Epithelial cell of esophagus (primary cell): ENCODE measurements around the gene RUBCNL.

Source experiments
- DNase-seq: peaks from one replicate; pipeline ENCODE4 v3.0.0; 2010; ENCODE audit warnings: low read depth
- H3K4me3 ChIP-seq: 2 replicates; pipeline ENCODE4 v1.5.1; 2011; ENCODE audit warnings: mild to moderate bottlenecking, low read length, control low read depth
- CTCF ChIP-seq: IDR thresholded peaks from 2 replicates; pipeline ENCODE4 v1.5.1; 2011; ENCODE audit warnings: low read depth, mild to moderate bottlenecking, low read length, control low read depth, inconsistent platforms; ENCODE audit not compliant: insufficient read depth; ENCODE audit errors: missing control alignments

RUBCNL gene

GRCh38 chr13:46401432-46401831 lies 14.4 kb upstream of the RUBCNL start:
- no peak for TF ChIP-seq CTCF

DNA sequence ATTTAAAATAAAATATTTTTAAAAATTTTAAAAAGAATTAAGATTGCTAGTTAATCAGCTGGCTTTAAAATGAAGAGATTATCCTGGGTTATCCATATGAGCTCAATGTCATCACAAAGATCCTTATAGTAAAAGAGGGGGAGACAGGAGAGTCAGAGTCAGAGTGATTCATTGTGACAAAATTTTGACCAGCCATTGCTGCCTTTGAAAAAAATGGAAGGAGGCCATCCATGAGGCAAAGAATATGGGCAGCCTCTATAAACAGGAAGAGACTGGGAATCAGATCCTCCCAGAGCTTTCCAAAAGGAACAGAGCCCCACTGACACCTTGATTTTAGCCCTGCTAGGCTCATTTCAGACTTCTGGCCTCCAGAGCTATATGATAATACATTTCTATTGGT lies 9.3 kb upstream of the RUBCNL start:
- no peak for DNase-seq
- TF ChIP-seq CTCF = no peak
- no peak overlapping the region for H3K4me3 ChIP-seq

More at GRCh38 chr13:46401432-46401831, 14.4 kb upstream of the RUBCNL start:
- no peak overlapping the region for H3K4me3 ChIP-seq
- no peak for DNase-seq

- DNase-seq = no peak
- no peak overlapping the region for H3K4me3 ChIP-seq
- no peak for TF ChIP-seq CTCF
Measured at GRCh38 chr13:46392967-46393366, 5.9 kb upstream of the RUBCNL start.

DNA sequence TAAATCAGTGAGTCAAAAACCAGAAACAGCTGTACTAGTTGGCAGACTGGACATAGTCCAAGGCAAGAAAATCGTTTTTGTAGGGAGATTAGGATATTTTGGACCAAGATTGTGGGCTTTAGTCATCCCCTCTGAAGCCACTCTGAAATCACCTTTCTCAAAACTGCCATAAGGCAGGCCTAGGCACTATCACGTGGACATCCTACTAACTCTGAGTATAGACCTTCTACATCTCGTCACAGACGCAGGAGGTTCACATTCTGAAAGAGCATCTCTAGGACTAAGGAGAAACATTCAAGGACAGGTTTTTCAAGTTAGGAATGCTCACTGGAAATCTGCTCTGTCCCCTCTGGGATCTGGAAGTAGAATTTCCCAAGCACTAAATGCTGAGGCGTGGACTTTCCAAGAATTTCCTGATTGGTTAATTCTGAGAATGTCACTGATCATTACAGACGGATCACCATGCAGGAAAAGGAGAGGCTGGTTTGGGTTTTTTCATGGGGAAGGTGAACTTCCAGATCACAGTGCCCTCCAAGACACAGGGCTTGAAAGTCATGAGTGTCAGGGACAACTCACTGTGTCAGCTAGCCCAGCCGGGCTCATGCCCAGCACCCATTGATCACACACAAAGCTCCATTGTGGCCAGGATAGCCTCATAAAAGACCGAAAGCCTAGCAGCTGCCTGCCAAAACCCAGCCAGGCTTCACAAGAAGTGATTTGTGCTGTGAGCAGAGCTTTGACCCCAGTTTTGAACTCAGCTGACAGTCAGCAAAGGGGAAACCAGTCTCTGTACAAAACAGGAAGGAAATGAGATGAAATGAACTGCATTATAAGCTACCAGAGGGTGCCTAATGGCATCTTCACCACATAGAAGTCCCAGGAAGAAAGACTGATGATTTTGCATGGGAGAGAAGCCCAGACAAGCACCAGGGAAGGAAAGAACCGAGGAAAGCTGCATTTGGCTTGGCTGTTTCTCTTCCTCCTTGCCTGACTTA lies 2.7 kb upstream of the RUBCNL start:
- DNase-seq = no peak
- no peak overlapping the region for H3K4me3 ChIP-seq
- no peak for TF ChIP-seq CTCF

GRCh38 chr13:46388846-46389245 lies 1.8 kb upstream of the RUBCNL start:
- TF ChIP-seq CTCF = no peak
- no peak overlapping the region for H3K4me3 ChIP-seq
- peak; percentile 29 for DNase-seq

DNA sequence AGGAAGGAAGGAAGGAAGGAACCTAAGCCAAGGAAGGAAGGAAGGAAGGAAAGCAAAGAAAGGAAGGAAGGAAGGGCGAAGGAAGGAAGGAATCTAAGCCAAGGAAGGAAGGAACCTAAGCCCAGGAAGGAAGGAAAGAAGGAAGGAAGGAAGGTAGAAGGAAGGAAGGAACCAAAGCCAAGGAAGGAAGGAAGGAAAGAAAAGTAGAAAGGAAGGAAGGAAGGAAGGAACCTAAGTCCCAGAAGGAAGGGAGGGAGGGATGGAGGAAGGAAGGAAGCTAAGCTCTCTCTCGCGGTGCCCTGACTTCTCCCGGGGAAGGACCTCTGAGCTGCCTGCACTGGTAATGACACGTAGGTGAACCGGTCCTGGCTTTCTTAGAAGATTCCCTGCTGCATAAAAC lies 1.3 kb upstream of the RUBCNL start:
- no peak overlapping the region for H3K4me3 ChIP-seq
- no peak for DNase-seq
- TF ChIP-seq CTCF = no peak

DNA sequence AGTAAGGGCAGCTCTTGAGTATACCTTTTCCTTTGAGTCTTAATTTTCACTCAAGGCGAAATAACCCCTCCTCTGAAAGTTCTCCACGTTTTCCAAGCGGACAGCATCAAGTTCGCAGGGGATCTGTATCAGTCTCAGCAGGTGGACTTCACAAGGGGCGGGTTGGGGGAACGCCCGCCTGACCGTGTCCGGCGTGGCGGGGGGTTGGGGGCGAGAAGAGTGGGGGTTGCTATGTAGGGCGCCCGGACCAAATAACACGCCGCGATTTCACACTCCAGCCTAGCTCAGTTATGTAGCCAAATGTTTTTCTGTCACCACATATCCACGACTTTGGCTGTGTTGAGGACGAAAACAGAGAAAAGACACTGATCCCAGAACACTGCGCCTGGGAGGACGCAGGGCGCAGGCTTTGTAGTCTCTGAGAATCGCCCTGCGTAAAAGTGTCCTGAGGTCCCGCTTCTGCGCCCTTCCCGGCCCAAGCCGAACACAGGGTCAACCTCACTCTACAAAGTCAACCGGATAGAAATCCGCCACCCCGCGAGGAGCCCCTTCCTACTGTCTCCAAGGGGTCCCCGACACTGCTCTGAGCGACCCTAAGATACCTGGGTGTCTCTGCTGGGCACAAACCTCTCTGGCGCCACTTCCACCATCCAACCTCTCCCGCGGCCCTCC lies 524 bp downstream of the RUBCNL start:
- no peak for DNase-seq
- H3K4me3 ChIP-seq = no peak overlapping the region
- no peak for TF ChIP-seq CTCF
